ENCODE data around the gene PIP5K1B.

DNA sequence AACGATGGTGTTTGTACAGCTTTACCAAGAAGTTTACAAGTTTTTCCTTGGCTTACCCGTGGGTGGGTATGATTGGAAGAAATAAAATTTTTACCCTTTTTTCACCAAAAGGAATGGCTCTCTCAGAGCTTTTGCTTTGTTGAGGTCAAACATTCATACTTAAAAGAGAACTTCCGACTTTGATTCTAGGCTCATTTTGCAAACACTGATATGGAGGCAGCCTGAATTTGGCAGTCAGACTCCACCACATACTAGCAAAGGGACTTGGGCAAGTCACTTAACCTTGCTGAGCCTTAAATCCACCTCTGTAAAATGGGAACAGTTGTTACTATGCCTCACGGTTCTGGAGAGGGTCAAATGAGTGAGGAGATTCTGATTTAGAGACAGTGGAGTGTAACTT is 155.4 kb downstream of the PIP5K1B start:
- TF ChIP-seq, protein P1, sequence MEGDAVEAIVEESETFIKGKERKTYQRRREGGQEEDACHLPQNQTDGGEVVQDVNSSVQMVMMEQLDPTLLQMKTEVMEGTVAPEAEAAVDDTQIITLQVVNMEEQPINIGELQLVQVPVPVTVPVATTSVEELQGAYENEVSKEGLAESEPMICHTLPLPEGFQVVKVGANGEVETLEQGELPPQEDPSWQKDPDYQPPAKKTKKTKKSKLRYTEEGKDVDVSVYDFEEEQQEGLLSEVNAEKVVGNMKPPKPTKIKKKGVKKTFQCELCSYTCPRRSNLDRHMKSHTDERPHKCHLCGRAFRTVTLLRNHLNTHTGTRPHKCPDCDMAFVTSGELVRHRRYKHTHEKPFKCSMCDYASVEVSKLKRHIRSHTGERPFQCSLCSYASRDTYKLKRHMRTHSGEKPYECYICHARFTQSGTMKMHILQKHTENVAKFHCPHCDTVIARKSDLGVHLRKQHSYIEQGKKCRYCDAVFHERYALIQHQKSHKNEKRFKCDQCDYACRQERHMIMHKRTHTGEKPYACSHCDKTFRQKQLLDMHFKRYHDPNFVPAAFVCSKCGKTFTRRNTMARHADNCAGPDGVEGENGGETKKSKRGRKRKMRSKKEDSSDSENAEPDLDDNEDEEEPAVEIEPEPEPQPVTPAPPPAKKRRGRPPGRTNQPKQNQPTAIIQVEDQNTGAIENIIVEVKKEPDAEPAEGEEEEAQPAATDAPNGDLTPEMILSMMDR (conservative IDR thresholded peaks at IDR 0.05; ENCODE audit: low read depth, low read length) = no peak
- TF ChIP-seq EZH2 (IDR thresholded peaks at IDR 0.05; ENCODE audit: borderline replicate concordance, low read depth, low read length, poor library complexity, severe bottlenecking) = no peak
